Mesothelial cell of epicardium (in vitro differentiated cells): ENCODE data around the gene RBBP8. TPM values are rescaled to one million over a fixed set of nuclear protein-coding genes. Genes with fewer than 3 reads are reported as not detected.
"Not testable (repeated sequence)": the region's sequence is repeated elsewhere in the genome, so short reads cannot be mapped to it uniquely, and the experiment has no call there.

Experiments used
- DNase-seq, 2 experiments: peaks; one replicate each; pipeline ENCODE4 v3.0.0; 2021; ENCODE audit warnings: low spot score in 2 of 2; ENCODE audit not compliant: unreplicated experiment in 2 of 2
- H3K27ac Mint-ChIP-seq: 2 replicates; pipeline ENCODE4 v1.8.0; 2021; ENCODE audit warnings: mixed read lengths
- H3K27me3 Mint-ChIP-seq: 2 replicates; pipeline ENCODE4 v1.8.0; 2021; ENCODE audit warnings: low read depth, mixed read lengths
- H3K36me3 Mint-ChIP-seq: 2 replicates; pipeline ENCODE4 v1.8.0; 2021; ENCODE audit warnings: mixed read lengths
- H3K4me1 Mint-ChIP-seq: 2 replicates; pipeline ENCODE4 v1.8.0; 2021; ENCODE audit warnings: mixed read lengths
- H3K4me3 Mint-ChIP-seq: 2 replicates; pipeline ENCODE4 v1.8.0; 2021; ENCODE audit warnings: mild to moderate bottlenecking, moderate library complexity, mixed read lengths
- H3K9me3 Mint-ChIP-seq: 2 replicates; pipeline ENCODE4 v1.8.0; 2021; ENCODE audit warnings: mixed read lengths
- total RNA-seq: library from RNA; stranded (reverse); gene quantifications from 3 replicates; pipeline ENCODE4 v1.2.1, GENCODE V29; 2021
- TF ChIP-seq, protein P1 (sequence below): fragments of 200-600 bp; sonication (generic); IDR thresholded peaks from one replicate; pipeline ENCODE4 v1.5.0; 2021; ENCODE audit warnings: antibody characterized with exemption; ENCODE audit not compliant: unreplicated experiment

The RBBP8 gene
- total RNA-seq, 1 donor from 2014 or later: 29.8 TPM

DNA sequence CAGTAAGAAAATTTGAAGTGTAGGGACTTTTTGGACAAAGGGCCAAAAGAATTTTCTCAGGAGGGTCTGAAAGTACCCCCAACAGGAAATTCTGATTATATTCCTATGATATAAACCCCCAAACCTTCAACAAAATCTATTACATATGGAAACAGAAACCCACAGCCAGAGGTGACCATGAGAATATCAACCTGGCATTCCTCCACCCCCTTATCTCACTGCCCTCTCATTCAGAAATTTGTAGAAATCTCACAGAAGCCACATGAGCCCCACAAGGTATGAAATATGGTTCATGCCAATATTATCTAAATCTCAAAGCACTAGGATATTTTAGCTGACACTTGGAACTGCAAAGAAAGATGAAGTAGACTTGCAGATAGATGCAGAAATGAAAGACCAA is 31.0 kb upstream of the RBBP8 start:
- TF ChIP-seq, protein P1, sequence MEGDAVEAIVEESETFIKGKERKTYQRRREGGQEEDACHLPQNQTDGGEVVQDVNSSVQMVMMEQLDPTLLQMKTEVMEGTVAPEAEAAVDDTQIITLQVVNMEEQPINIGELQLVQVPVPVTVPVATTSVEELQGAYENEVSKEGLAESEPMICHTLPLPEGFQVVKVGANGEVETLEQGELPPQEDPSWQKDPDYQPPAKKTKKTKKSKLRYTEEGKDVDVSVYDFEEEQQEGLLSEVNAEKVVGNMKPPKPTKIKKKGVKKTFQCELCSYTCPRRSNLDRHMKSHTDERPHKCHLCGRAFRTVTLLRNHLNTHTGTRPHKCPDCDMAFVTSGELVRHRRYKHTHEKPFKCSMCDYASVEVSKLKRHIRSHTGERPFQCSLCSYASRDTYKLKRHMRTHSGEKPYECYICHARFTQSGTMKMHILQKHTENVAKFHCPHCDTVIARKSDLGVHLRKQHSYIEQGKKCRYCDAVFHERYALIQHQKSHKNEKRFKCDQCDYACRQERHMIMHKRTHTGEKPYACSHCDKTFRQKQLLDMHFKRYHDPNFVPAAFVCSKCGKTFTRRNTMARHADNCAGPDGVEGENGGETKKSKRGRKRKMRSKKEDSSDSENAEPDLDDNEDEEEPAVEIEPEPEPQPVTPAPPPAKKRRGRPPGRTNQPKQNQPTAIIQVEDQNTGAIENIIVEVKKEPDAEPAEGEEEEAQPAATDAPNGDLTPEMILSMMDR: no peak
- H3K4me1 Mint-ChIP-seq: no peaks in the 10 kb centered on the region
- H3K27ac Mint-ChIP-seq: no peak overlapping the region
- DNase-seq: no peak
- peaks cover 10% of the 10 kb centered on the region for H3K9me3 Mint-ChIP-seq
- H3K36me3 Mint-ChIP-seq: peaks cover 4% of the 10 kb centered on the region
- no peaks in the 10 kb centered on the region for H3K27me3 Mint-ChIP-seq
- H3K4me3 Mint-ChIP-seq: no peak overlapping the region

- not testable (repeated sequence) for H3K27me3 Mint-ChIP-seq, H3K4me1 Mint-ChIP-seq, H3K36me3 Mint-ChIP-seq, DNase-seq, H3K9me3 Mint-ChIP-seq, H3K27ac Mint-ChIP-seq, H3K4me3 Mint-ChIP-seq
Measured at GRCh38 chr18:22903248-22903647, 29.9 kb upstream of the RBBP8 start.

- TF ChIP-seq, protein P1: no peak
- no peak overlapping the region for H3K27ac Mint-ChIP-seq
- H3K4me1 Mint-ChIP-seq: peaks cover 21% of the 10 kb centered on the region
- H3K36me3 Mint-ChIP-seq: peaks cover 19% of the 10 kb centered on the region
- DNase-seq: no peak
- H3K4me3 Mint-ChIP-seq: no peak overlapping the region
- no peaks in the 10 kb centered on the region for H3K27me3 Mint-ChIP-seq
- H3K9me3 Mint-ChIP-seq: peaks cover 22% of the 10 kb centered on the region
Measured at GRCh38 chr18:22912149-22912548, 21.0 kb upstream of the RBBP8 start.

DNA sequence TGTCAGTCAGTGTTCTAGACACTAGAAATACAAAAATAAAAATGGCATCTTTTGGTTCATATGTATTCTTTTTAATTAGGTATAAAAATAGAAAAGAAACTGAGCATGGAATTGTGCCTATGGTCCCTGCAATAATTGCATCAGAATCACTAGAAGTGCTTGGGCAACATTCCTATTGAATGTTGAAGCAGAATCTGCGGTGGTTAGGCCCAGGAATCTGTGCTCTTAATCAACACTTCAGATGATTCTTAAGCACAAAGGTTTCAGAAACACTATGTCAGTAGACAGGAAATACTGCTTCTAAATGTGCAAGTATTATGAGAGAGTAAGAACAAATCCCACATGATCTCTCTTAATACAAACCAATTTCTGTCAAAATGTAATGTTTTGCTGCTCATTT is 20.3 kb upstream of the RBBP8 start:
- Mint-ChIP-seq H3K27ac (no peak overlapping the region), H3K27me3 (no peaks in the 10 kb centered on the region), H3K36me3 (peaks cover 19% of the 10 kb centered on the region), H3K9me3 (peaks cover 22% of the 10 kb centered on the region), H3K4me3 (no peak overlapping the region), H3K4me1 (peaks cover 21% of the 10 kb centered on the region)
- no peak for DNase-seq
- TF ChIP-seq, protein P1: no peak

DNA sequence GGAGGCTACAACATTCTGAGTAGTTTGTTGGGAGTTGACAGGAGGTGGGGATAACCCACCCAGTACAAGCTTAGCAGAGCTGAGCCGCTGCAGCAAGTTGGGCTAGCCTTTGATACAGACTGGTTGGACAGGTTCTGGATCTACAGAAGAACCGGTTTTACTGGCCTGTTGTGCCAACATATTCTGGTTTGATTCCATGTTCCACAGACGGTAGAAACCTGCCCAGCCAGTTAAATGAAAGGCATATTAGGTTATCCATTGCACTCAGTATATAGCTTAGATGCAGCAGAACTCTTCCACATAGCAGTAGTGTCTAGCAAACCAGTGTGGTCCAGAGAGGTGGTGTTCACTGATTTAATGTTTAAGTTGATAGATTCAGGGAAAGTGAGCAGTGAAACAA is 19.3 kb upstream of the RBBP8 start:
- Mint-ChIP-seq H3K27me3 (no peaks in the 10 kb centered on the region), H3K4me1 (peaks cover 21% of the 10 kb centered on the region), H3K27ac (peak overlapping the region; percentile 63), H3K9me3 (peaks cover 22% of the 10 kb centered on the region), H3K4me3 (peak overlapping the region; percentile 20), H3K36me3 (peaks cover 16% of the 10 kb centered on the region)
- TF ChIP-seq, protein P1: no peak
- peak; percentile 50 to 72 for DNase-seq

GRCh38 chr18:22914633-22915032 is 18.5 kb upstream of the RBBP8 start:
- H3K4me3 Mint-ChIP-seq: peak overlapping the region; percentile 22
- TF ChIP-seq, protein P1: no peak
- H3K27ac Mint-ChIP-seq: peak overlapping the region; percentile 75
- H3K36me3 Mint-ChIP-seq: peaks cover 9% of the 10 kb centered on the region
- peaks cover 21% of the 10 kb centered on the region for H3K4me1 Mint-ChIP-seq
- peaks cover 14% of the 10 kb centered on the region for H3K9me3 Mint-ChIP-seq
- no peak for DNase-seq
- H3K27me3 Mint-ChIP-seq: no peaks in the 10 kb centered on the region
